Measurements from ENCODE around the gene RAP1GAP. TPM values are rescaled to one million over a fixed set of nuclear protein-coding genes. Genes with fewer than 3 reads are reported as not detected.
A peak's percentile ranks its signal among the peaks of the same experiment; 100 is the strongest.
"Not testable (repeated sequence)": the region's sequence is repeated elsewhere in the genome, so short reads cannot be mapped to it uniquely, and the experiment has no call there.

The RAP1GAP gene
- total RNA-seq, 1 donor from 2014 or later, result 62.4 TPM

- H3K27me3 ChIP-seq, result peaks cover 3% of the 10 kb centered on the region
- intact Hi-C loops (cut with DNase I), result no loop called here
- peaks cover 8% of the 10 kb centered on the region for H3K4me1 ChIP-seq
- no peaks in the 10 kb centered on the region for H3K9me3 ChIP-seq
- H3K36me3 ChIP-seq, result no peaks in the 10 kb centered on the region
- no peak for ATAC-seq
- DNase-seq, result no peak
- no peak overlapping the region for H3K4me3 ChIP-seq
- no peak for TF ChIP-seq CTCF (IDR thresholded peaks at IDR 0.05)
- H3K27ac ChIP-seq, result no peak overlapping the region
Measured at GRCh38 chr1:21634806-21635535, 34.2 kb downstream of the RAP1GAP start.

GRCh38 chr1:21633992-21634805, 35.0 kb downstream of the RAP1GAP start:
- Histone ChIP-seq H3K4me3 (no peak overlapping the region), H3K9me3 (no peaks in the 10 kb centered on the region), H3K27me3 (peaks cover 3% of the 10 kb centered on the region), H3K4me1 (peaks cover 7% of the 10 kb centered on the region), H3K36me3 (no peaks in the 10 kb centered on the region), H3K27ac (peak overlapping the region; percentile 17)
- intact Hi-C loops (cut with DNase I), result no loop called here
- ATAC-seq, result peak; percentile 54
- no peak for TF ChIP-seq CTCF (IDR thresholded peaks at IDR 0.05)
- peak; percentile 83 for DNase-seq

- Histone ChIP-seq H3K9me3 (no peaks in the 10 kb centered on the region), H3K27ac (no peak overlapping the region), H3K36me3 (no peaks in the 10 kb centered on the region), H3K4me3 (no peak overlapping the region), H3K27me3 (peaks cover 3% of the 10 kb centered on the region), H3K4me1 (peaks cover 3% of the 10 kb centered on the region)
- TF ChIP-seq CTCF (IDR thresholded peaks at IDR 0.05), result no peak
- DNase-seq (no peak), ATAC-seq (no peak)
- intact Hi-C loops (cut with DNase I), result no loop called here
Measured at GRCh38 chr1:21633141-21633755, 35.9 kb downstream of the RAP1GAP start.

- Histone ChIP-seq H3K27me3 (peaks cover 3% of the 10 kb centered on the region), H3K9me3 (no peaks in the 10 kb centered on the region), H3K27ac (no peak overlapping the region), H3K4me1 (peaks cover 3% of the 10 kb centered on the region), H3K4me3 (no peak overlapping the region), H3K36me3 (no peaks in the 10 kb centered on the region)
- ATAC-seq, result no peak
- DNase-seq, result no peak
- intact Hi-C loops (cut with DNase I), result no loop called here
- TF ChIP-seq CTCF (IDR thresholded peaks at IDR 0.05), result no peak
Measured at GRCh38 chr1:21631944-21632887, 36.9 kb downstream of the RAP1GAP start.

- H3K27me3 ChIP-seq; intact Hi-C loops (cut with DNase I); H3K4me1 ChIP-seq; H3K4me3 ChIP-seq; DNase-seq; H3K9me3 ChIP-seq; H3K27ac ChIP-seq; ATAC-seq; H3K36me3 ChIP-seq: not testable (repeated sequence)
Measured at GRCh38 chr1:21631590-21631943, 37.6 kb downstream of the RAP1GAP start.

All from upper lobe of right lung (tissue), 1 donor.